Left lung (tissue), 10 donors: ENCODE results near the gene EML6. TPM values are rescaled to one million over a fixed set of nuclear protein-coding genes. Genes with fewer than 3 reads are reported as not detected.

Experiments used
- ATAC-seq: fragments of 200-7000 bp; cut with Tn5 transposase; one replicate; pipeline ENCODE4 v1.9.1; 2020; ENCODE audit warnings: moderate library complexity
- DNase-seq, 4 donors: peaks; one replicate each; pipeline ENCODE4 v3.0.0-alpha.2; 2013 to 2020
- H3K27ac ChIP-seq, 2 donors: fragments of 200-600 bp; sonication (generic) in 1 of 2; one replicate each; pipeline versions ENCODE4 v1.5.0 to v1.8.0; 2020 to 2021
- H3K27me3 ChIP-seq, 2 donors: fragments of 200-600 bp; sonication (generic) in 1 of 2; one replicate each; pipeline versions ENCODE4 v1.5.0 to v1.8.0; 2020 to 2021
- H3K36me3 ChIP-seq, 2 donors: fragments of 200-600 bp; sonication (generic) in 1 of 2; one replicate each; pipeline versions ENCODE4 v1.5.0 to v1.8.0; 2020 to 2021
- H3K4me1 ChIP-seq, 2 donors: fragments of 200-600 bp; one replicate each; pipeline ENCODE4 v1.8.0; 2021
- H3K4me3 ChIP-seq, 2 donors: fragments of 200-600 bp; sonication (generic) in 1 of 2; one replicate each; pipeline versions ENCODE4 v1.5.0 to v1.8.0; 2020 to 2021; ENCODE audit warnings: mild to moderate bottlenecking in 1 of 2
- H3K9me3 ChIP-seq, 2 donors: fragments of 200-600 bp; sonication (generic) in 1 of 2; one replicate each; pipeline versions ENCODE4 v1.5.0 to v1.8.0; 2020 to 2021
- intact Hi-C, 2 donors: fragments of 100-400 bp; cut with DNase I; formaldehyde crosslinking; loops; one replicate each; pipeline versions ENCODE4 v1.11.2 to v1.14.2; 2022
- polyA plus RNA-seq, 6 donors: library from polyadenylated mRNA; unstranded; fragments of 120-200 nt; gene quantifications; one replicate each; pipeline ENCODE4 v1.2.1, GENCODE V29; 2013; ENCODE audit not compliant: insufficient read length in 6 of 6
- total RNA-seq, 2 donors: library from RNA; stranded (reverse); fragmentation: NEBNext Ultra II Directional; extraction: Animal tissue kit (Norgen Biotek cat#: 25700); gene quantifications; one replicate each; pipeline ENCODE4 v1.2.1, GENCODE V29; 2021
- TF ChIP-seq, protein P1 (sequence below), 2 donors: fragments of 200-600 bp; sonication (generic) in 1 of 2; IDR thresholded peaks; one replicate each; pipeline versions ENCODE4 v1.5.0 to v1.8.0; 2021; ENCODE audit warnings: antibody characterized with exemption in 2 of 2
- donor health status: DM: no; HTN: yes; CAD: no.
- donor health status: DM: no; HTN: no; CAD: no.

The EML6 gene
- total and polyA plus RNA-seq, 8 donors: 0.73 to 2.2 (median 1.3) TPM

DNA sequence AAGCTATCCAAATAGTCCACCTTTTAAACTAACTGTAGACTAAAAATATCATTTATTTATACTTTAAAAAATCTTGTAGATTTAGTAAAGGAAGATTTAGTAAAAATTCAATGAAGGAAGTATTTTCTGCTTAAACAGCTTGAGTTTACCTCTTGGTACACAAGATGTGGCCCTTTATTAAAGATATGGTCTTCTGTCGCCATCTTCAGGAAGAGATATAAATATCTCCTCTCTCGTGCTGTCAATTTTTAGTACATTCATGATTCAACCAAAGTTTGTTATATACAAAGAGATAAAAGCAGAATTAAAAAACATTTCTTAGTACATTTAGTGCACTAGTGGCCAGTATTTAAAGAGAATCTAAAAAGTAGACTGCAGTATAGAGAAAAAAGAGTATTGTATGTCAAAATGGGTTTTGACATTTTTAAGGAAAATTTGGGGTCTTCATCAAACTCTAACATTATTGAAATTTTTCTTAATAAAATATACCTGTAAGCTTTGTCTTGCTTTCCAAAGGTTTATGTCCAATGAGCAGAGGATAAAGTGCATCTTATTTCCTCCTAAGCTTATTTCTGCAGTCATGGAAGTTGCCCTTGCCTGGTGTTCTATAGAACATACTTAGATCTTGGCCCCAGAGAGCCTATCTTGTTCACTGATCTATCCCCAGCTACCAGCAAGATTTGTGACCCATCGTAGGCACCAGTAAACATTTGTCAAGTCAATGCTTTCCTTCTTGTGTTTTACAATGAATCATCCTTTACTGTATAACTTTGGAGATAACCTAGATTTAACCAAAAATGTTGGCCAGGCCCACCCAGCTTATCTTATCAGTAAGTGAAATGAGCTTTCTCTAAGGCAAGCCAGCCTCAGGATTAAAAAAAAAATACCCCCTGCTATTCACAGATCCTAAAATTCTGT lies 18.5 kb upstream of the EML6 start:
- intact Hi-C loops: no loop called here
- TF ChIP-seq, protein P1, sequence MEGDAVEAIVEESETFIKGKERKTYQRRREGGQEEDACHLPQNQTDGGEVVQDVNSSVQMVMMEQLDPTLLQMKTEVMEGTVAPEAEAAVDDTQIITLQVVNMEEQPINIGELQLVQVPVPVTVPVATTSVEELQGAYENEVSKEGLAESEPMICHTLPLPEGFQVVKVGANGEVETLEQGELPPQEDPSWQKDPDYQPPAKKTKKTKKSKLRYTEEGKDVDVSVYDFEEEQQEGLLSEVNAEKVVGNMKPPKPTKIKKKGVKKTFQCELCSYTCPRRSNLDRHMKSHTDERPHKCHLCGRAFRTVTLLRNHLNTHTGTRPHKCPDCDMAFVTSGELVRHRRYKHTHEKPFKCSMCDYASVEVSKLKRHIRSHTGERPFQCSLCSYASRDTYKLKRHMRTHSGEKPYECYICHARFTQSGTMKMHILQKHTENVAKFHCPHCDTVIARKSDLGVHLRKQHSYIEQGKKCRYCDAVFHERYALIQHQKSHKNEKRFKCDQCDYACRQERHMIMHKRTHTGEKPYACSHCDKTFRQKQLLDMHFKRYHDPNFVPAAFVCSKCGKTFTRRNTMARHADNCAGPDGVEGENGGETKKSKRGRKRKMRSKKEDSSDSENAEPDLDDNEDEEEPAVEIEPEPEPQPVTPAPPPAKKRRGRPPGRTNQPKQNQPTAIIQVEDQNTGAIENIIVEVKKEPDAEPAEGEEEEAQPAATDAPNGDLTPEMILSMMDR (IDR thresholded peaks at IDR 0.05): peak; percentile 39 to 55
- DNase-seq (peak in 2 of 4 donors; percentile 58 to 80), ATAC-seq (peak; percentile 61)
- Histone ChIP-seq H3K36me3 (no peaks in the 10 kb centered on the region), H3K27ac (no peak overlapping the region), H3K27me3 (peaks cover 0 to 18% of the 10 kb centered on the region in 2 donors), H3K4me3 (no peak overlapping the region), H3K4me1 (peaks cover 0 to 20% of the 10 kb centered on the region in 2 donors), H3K9me3 (no peaks in the 10 kb centered on the region)

DNA sequence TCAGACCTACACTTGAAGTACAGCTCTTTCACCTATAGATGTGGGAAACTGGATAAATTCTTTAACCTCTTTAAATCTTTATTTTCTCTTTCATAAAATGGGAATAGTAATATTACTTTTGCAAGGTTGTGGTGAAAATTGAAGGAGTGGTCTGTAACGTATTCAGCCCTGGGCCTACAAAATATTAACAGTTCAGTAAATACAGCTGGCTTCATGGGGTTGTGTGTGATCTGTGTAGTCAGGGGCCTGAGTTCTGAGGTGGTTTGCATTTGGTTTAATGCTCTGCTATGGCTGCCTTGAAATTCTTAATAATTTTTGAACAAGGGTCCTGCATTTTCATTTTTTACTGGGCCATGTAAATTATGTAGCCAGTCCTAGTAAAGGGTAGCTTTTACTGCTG lies 16.8 kb upstream of the EML6 start:
- ATAC-seq: no peak
- peaks cover 0 to 20% of the 10 kb centered on the region in 2 donors for H3K4me1 ChIP-seq
- intact Hi-C loops: no loop called here

DNA sequence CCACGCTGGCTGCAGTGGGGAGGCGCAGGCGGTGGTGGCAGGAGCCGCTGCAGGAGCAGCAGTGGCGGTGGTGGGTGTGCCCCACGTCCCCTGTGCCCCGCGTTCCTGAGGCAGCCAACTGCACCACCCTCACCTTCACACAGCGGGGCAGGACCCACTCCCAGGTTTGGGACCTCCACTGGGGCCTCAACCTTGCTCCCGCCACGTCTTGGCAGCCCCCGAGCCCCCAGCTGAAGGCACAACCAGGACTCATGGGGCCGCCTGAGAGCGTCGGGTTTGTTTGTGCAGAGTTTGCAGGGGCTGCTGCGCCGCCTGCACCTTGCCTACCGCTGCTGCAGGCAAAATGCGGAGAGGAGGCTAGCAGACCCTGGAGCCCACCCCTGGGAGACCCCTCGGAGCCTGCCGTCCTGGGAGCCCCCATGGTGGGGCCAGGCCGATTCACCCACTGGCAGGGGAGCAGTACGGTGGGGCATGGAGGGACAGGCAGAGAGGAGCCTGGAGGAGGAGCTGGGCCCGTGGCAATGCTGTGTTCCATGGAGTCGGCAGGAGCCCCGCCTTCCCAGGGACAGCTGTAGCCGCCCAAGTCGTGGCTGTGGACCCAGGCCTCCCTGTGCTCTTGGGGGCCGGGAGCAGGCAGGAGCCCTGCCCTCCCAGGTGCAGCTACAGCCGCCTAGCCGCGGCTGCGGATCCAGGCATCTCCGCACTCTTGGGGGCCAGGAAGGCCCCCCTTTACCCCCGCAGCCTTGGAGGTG lies 14.7 kb upstream of the EML6 start:
- Histone ChIP-seq H3K27ac (no peak overlapping the region), H3K27me3 (peaks cover 0 to 21% of the 10 kb centered on the region in 2 donors), H3K9me3 (no peaks in the 10 kb centered on the region), H3K4me3 (peak overlapping the region; percentile 41 to 47), H3K36me3 (no peaks in the 10 kb centered on the region), H3K4me1 (peaks cover 0 to 20% of the 10 kb centered on the region in 2 donors)
- TF ChIP-seq, protein P1 (IDR thresholded peaks at IDR 0.05): no peak
- intact Hi-C loops: no loop called here
- peak; percentile 30 to 84 (median 53) for DNase-seq
- peak; percentile 87 for ATAC-seq

More for the DNA sequence above, 16.8 kb upstream of the EML6 start:
- no peak overlapping the region for H3K27ac ChIP-seq
- no peaks in the 10 kb centered on the region for H3K9me3 ChIP-seq
- H3K36me3 ChIP-seq: no peaks in the 10 kb centered on the region
- no peak overlapping the region for H3K4me3 ChIP-seq
- TF ChIP-seq, protein P1 (IDR thresholded peaks at IDR 0.05): no peak
- no peak for DNase-seq
- H3K27me3 ChIP-seq: peaks cover 0 to 21% of the 10 kb centered on the region in 2 donors

GRCh38 chr2:54709336-54709809 lies 14.1 kb upstream of the EML6 start:
- H3K36me3 ChIP-seq: no peaks in the 10 kb centered on the region
- TF ChIP-seq, protein P1 (IDR thresholded peaks at IDR 0.05): no peak
- peak; percentile 81 for ATAC-seq
- intact Hi-C loops: no loop called here
- peaks cover 0 to 21% of the 10 kb centered on the region in 2 donors for H3K27me3 ChIP-seq
- H3K27ac ChIP-seq: no peak overlapping the region
- H3K9me3 ChIP-seq: no peaks in the 10 kb centered on the region
- peaks cover 0 to 17% of the 10 kb centered on the region in 2 donors for H3K4me1 ChIP-seq
- H3K4me3 ChIP-seq: peak overlapping the region; percentile 41 to 47
- DNase-seq: peak in 3 of 4 donors; percentile 21 to 81 (median 64)
